Measurements from ENCODE around the gene TRIM5.
A peak's percentile ranks its signal among the peaks of the same experiment; 100 is the strongest.

The TRIM5 gene

DNA sequence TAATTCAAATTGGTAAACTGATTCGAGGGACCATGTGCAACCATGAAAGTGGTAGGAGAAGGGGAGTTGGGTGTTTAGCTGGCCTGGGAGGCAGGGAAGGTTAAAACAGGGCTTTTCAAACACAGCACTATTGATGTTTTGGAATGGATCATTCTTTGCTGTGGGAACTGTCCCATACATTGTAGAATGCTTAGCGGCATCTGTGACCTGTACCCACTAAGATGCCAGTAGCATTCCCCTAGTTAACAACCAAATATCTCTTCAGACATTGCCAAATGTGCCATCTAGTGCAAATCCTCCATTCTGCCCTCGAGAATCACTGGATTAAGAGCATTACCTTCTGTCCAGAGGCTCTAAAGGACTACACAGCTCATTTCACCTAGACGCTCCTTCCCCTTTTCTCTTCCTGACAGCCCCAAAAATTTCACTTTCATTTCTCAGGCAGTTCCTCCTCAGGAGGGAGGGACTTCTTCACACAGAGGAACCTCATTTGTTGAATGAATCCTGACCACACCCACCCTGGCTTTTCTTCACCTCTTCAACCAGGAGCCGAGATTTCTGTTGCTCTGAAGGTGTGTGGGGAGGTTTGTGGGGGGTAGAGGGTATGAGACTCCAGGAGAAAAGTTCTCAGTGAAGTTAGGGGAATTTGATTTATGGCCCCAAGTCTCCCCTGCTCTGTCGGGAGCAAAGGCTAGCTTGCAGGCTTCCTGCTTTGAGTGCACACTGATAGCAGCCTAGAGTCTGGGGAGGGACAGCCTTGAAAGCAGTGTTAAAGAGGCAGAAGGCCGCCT is 60.2 kb downstream of the TRIM5 start, which contains the start of gene TRIM34:
TSS of gene TRIM34 (plus strand) at position 513 of the 791 bp plus-strand sequence. CDS start 7,331 bp downstream, outside the sequence.
- DNase-seq (ENCODE audit: low spot score): peak; percentile 74

DNA sequence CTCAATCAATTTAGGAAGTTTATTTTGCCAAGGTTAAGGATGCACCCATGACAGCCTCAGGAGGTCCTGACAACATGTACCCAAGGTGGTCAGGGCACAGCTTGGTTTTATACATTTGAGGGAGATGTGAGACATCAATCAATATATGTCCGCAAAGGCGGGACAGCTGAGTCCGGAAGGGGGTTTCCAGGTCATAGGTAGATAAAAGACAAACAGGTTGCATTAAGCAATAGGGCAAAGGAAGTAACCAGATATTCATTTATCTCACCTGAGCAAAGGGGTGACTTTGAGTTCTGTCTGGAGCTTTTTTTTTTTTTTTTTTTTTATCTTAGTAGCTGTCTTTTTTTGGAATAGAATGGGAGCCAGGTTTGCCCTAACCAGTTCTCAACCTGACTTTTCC is 62.1 kb downstream of the TRIM5 start:
- DNase-seq (ENCODE audit: low spot score): no peak

DNA sequence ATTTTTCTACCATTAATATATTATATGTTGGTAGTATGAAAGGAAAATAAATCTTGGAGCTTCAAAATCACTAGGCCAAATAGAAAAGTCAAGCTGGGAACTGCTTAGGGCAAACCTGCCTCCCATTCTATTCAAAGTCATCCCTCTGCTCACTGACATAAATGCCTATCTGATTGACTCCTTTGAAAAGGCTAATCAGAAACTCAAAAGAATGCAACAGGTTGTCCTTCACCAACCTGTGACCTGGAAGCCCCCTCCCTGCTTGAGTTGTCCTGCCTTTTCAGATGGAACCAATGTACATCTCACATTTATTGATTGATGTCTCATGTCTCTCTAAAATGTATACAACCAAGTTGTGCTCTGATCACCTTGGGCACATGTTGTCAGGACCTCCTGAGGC is 63.3 kb downstream of the TRIM5 start:
- no peak for DNase-seq (ENCODE audit: low spot score)

DNA sequence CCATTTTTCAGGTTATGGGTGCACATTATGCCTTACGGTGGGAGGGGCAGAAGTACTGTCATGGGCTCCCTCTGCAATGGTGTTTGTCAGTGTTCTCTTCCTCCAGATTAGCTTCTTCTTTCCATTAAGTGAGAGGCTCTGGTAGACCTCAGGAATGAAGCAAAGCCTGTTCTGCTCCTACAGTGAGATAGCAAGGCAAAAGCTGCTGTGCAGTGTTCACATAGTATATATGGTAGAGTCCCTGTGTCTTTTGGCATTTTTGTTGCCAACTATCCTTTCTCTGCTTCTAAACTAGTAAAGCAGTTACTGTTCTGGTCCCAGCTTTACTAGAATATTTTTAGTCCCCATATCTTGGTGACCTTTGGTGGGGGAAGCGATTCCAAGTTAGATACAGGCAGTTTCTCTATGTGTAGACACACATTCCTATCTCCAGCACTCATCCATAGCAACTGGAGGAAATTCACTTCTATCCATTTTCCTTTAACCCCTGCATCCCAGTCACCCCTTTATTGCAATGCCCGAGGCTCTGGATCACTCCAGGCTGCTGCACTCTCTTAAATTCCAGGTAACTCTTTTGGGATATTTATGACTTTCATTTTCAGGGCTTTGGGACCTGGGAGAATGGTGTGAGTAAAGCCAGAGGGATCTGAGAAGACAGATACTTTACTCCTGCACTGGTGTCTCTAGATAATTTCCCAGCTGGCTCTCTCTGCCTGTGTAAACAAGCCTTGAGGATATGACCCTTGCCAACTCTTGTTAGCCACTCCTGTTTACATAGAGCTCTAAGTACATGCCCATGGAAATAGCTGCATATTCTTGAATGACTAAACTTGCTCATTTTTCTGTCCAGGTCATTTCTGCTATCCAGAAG is 64.0 kb downstream of the TRIM5 start:
- no peak for DNase-seq (ENCODE audit: low spot score)

DNA sequence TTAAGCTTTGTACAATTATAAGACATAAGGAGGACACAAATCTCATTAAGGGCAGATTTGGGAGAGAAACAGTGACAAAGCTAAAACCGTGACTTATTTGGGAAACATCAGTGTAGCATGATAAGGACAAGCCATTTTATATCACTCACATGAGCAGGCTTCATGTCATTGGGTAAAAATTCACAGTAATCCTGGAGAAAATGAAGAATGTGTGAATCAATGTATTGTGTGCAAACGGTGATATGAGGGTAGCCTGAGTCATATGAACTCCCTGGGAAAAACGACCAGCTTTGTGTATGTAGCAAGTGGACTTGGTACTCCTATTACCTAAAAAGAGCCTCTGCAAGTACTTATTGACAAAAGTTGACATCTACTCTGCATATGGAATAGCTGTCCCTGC is 66.1 kb downstream of the TRIM5 start:
- DNase-seq (ENCODE audit: low spot score): no peak

Data from CD4-positive, alpha-beta T cell treated with Interleukin-15 for 4 hours (primary cell).